NCI-H2171 treated with DMSO at 0.1 percent for 48 hours (cell line): ENCODE data around the gene TROAP.
"Not testable (repeated sequence)": the region's sequence is repeated elsewhere in the genome, so short reads cannot be mapped to it uniquely, and the experiment has no call there.

Experiments used
- DNase-seq: peaks from one replicate; lab custom pipeline; 2025; lab: John Stamatoyannopoulos, UW

TROAP gene

GRCh38 chr12:49366652-49367380, 43.8 kb downstream of the TROAP start:
- DNase-seq, result peak; percentile 94

DNA sequence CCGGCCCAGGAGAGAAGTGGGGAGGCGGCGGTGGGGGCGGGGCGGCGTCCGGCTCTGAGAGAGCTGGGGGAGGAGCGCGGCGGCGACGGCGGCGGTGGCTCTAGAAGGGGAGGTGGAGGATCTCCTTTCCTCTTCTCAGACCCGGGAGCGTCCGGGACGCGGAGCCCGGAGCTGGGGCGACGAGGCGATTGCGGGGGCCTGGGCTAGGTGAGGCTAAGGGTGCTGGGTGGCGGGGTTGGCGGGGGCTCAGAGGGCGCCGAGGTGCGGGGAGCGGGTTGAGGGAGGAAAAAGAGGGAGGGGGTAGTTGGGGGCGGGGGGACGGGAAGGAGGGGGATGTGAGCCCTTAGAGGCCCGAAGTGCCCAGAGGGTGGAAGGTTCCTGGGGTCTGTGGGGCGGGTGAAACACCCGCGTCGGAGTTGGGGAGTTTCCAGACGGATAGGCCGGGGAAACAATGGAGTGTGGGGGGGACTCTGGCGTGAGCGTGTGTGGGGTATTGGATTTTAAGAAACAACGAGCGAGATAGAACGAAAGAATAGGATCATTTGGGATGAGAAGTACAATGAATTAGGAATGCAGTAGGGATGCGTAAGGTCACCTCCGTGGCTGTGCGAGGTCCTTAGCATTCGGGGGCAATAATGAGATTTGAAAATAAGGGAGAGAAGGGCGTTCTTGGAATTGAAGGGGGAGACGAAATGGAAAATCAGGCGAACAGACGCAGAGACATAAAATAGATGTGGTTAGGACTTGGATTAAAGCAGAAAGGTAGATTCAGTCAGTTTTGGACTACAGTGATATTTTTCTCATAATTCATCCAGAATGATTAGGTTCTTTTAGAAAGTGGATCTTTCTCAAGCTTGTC, 44.6 kb downstream of the TROAP start, which contains the start of gene SPATS2:
TSS of gene SPATS2 (plus strand) at position 82 of the 859 bp plus-strand sequence. CDS start 93,551 bp downstream, outside the sequence.
- DNase-seq, result peak; percentile 62

- DNase-seq, result peak; percentile 47
Measured at GRCh38 chr12:49368240-49368600, 45.2 kb downstream of the TROAP start.

- peak; percentile 44 for DNase-seq
Measured at GRCh38 chr12:49369411-49370145, 46.5 kb downstream of the TROAP start.

DNA sequence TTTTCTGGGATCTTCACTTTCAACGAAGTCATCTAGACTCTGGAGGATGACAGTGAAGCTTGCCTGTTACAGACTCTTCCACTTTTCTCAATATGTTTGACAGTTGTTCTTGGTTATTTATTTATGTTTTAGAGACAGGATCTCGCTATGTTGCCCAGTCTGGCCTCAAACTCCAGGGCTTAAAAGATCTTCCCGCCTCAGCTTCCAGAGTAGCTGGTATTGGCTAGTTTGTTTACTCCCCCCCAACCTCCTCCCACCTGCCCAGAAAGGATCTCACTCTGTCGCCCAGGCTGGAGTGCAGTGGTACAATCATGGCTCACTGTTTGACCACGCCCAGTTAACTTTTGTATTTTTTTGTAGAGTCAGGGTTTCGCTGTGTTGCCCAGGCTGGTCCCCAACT, 47.5 kb downstream of the TROAP start:
- no peak for DNase-seq

DNA sequence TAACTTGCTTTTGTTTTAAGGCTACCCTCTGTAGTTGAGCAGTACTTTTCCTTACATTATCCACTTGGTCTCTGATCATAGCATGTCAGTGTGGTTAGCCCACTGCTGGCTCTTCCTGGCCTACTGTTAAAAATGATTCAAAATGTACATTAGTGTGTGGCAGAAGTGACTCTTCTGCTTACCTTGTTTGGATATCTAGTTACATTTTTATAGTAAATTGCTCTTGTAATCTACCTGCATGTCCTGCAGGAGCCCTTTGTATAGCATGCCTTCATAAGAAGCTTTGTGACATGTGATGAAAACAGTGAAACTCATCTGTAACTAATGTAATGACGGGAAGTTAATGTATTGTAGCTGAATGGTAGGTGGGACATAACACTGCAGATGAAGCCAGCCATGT, 52.4 kb downstream of the TROAP start:
- DNase-seq, result peak; percentile 43

DNA sequence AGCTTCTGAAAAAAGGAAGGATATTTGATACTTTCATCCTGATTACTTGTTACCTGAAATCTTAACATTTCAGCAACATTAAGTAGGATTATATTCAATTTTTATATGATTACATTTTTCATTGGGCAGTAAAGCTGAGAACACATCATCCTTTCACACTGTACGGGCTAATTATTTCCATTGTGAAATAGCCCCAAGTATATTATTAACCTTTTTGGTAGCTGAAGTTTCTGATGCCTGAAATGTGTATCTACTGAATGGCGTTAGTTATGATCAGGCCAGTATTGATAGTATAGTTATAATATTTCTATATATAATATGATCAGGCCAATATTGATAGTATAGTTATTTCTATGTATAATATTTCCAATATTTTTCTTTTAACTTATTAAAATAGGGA, 54.3 kb downstream of the TROAP start:
- DNase-seq, result no peak

- not testable (repeated sequence) for DNase-seq
Measured at GRCh38 chr12:49380184-49380583, 57.1 kb downstream of the TROAP start.
